GM18498 (cell line): ENCODE data around the gene AK9.

Source experiments
- ATAC-seq: cut with Tn5 transposase; IDR thresholded peaks from one replicate; pipeline ENCODE4 v1.9.1; 2021; ENCODE audit warnings: mild to moderate bottlenecking, moderate library complexity; ENCODE audit not compliant: unreplicated experiment

Gene AK9

GRCh38 chr6:109448615-109449014, 242.4 kb downstream of the AK9 start:
- ATAC-seq, result no peak

- ATAC-seq, result no peak
These were observed 243.0 kb downstream of the AK9 start for GRCh38 chr6:109447878-109448555.

GRCh38 chr6:109447087-109447486, 243.9 kb downstream of the AK9 start:
- ATAC-seq, result no peak

- ATAC-seq, result no peak
These were observed 244.5 kb downstream of the AK9 start for GRCh38 chr6:109446541-109446940.

GRCh38 chr6:109446072-109446471, 244.9 kb downstream of the AK9 start:
- ATAC-seq, result no peak

GRCh38 chr6:109445382-109445781, 245.6 kb downstream of the AK9 start:
- ATAC-seq, result no peak

GRCh38 chr6:109443425-109443950, 247.5 kb downstream of the AK9 start:
- ATAC-seq, result no peak
